ENCODE measurements around the gene KCTD3.

- TF ChIP-seq CTCF (IDR thresholded peaks at IDR 0.05) (no peak), POLR2AphosphoS5 (IDR thresholded peaks at IDR 0.05; ENCODE audit: insufficient read depth in 1 of 2, low read depth in 1 of 2) (no peak)
These were observed 10.1 kb upstream of the KCTD3 start for GRCh38 chr1:215556996-215557395.
